PFSK-1 (cell line): ENCODE results near the gene DHRSX.

Experiments used
- POLR2AphosphoS5 ChIP-seq: IDR thresholded peaks from 2 replicates; pipeline ENCODE4 v1.6.1; 2012; ENCODE audit warnings: low read depth, mild to moderate bottlenecking, control low read depth, low read length, moderate library complexity
- SIN3A ChIP-seq: IDR thresholded peaks from 2 replicates; pipeline ENCODE4 v1.6.1; 2012; ENCODE audit warnings: mild to moderate bottlenecking, low read length, moderate library complexity, borderline replicate concordance; ENCODE audit not compliant: insufficient read depth
- TAF1 ChIP-seq: IDR thresholded peaks from 2 replicates; pipeline ENCODE4 v1.6.1; 2012; ENCODE audit warnings: low read length, control low read depth, borderline replicate concordance; ENCODE audit not compliant: insufficient read depth

GRCh38 chrX:2516623-2517022, 15.8 kb upstream of the DHRSX start:
- TF ChIP-seq TAF1 (no peak), POLR2AphosphoS5 (no peak), SIN3A (no peak)
